IMR-90 (cell line): ENCODE results near the gene ALAD. TPM values are rescaled to one million over a fixed set of nuclear protein-coding genes. Genes with fewer than 3 reads are reported as not detected.

Source experiments
- ATAC-seq: fragments of 200-7000 bp; cut with Tn5 transposase; 2 replicates; pipeline ENCODE4 v1.9.1; 2020; ENCODE audit warnings: low read depth, mild to moderate bottlenecking, moderate library complexity
- BruUV-seq: library from RNA; stranded (reverse); fragments of 400-500 nt; replicated peaks from 2 replicates; lab custom pipeline; 2021; lab: Mats Ljungman, UMichigan
- CTCF ChIA-PET: fragments of 300-600 bp; formaldehyde crosslinking; extraction: SDS; loops from one replicate; lab custom pipeline; 2021; ENCODE audit warnings: antibody characterized with exemption; lab: Yijun Ruan, JAX
- POLR2A ChIA-PET: fragments of 300-600 bp; sonication (Branson Sonifier 250); formaldehyde crosslinking; loops from one replicate; lab custom pipeline; 2022; ENCODE audit warnings: antibody characterized with exemption; ENCODE audit not compliant: unreplicated experiment; lab: Charles Lee
- DNase-seq: peaks from one replicate; pipeline ENCODE4 v3.0.0; 2013
- H2AFZ ChIP-seq: replicated peaks from 2 replicates; pipeline ENCODE3; 2013; ENCODE audit warnings: low read length, mild to moderate bottlenecking; ENCODE audit not compliant: poor library complexity
- H2AK5ac ChIP-seq: 2 replicates; pipeline ENCODE4 v1.6.1; 2013; ENCODE audit warnings: low read depth, low read length, inconsistent platforms
- H2AK9ac ChIP-seq: replicated peaks from 2 replicates; pipeline ENCODE3; 2013; ENCODE audit warnings: mild to moderate bottlenecking, low read depth, low read length, moderate library complexity; ENCODE audit not compliant: poor library complexity
- H2BK120ac ChIP-seq: 2 replicates; pipeline ENCODE4 v1.6.1; 2013; ENCODE audit warnings: low read depth, low read length, inconsistent platforms
- H2BK15ac ChIP-seq: 3 replicates; pipeline ENCODE4 v1.6.1; 2013; ENCODE audit warnings: low read depth, low read length, inconsistent platforms
- H2BK20ac ChIP-seq: 2 replicates; pipeline ENCODE4 v1.6.1; 2013; ENCODE audit warnings: low read depth, mild to moderate bottlenecking, inconsistent platforms, low read length, moderate library complexity
- H2BK5ac ChIP-seq: 2 replicates; pipeline ENCODE4 v1.6.1; 2013; ENCODE audit warnings: mild to moderate bottlenecking, low read depth, low read length, inconsistent platforms; ENCODE audit not compliant: poor library complexity, severe bottlenecking
- H3K14ac ChIP-seq: replicated peaks from 2 replicates; pipeline ENCODE4 v1.6.1; 2013; ENCODE audit warnings: low read depth, low read length, inconsistent platforms
- H3K18ac ChIP-seq: 2 replicates; pipeline ENCODE4 v1.6.1; 2013; ENCODE audit warnings: low read depth, low read length, control low read depth
- H3K23ac ChIP-seq: 2 replicates; pipeline ENCODE4 v1.6.1; 2013; ENCODE audit warnings: low read depth, low read length, inconsistent platforms
- H3K27ac ChIP-seq: 2 replicates; pipeline ENCODE4 v1.5.1; 2013; ENCODE audit warnings: mild to moderate bottlenecking, control low read depth, low read length; ENCODE audit not compliant: insufficient read depth
- H3K27me3 ChIP-seq: 2 replicates; pipeline ENCODE4 v1.6.1; 2013; ENCODE audit warnings: low read length; ENCODE audit not compliant: control insufficient read depth, insufficient read depth
- H3K36me3 ChIP-seq: 2 replicates; pipeline ENCODE4 v1.6.1; 2013; ENCODE audit warnings: low read length, mixed read lengths; ENCODE audit not compliant: control insufficient read depth, insufficient read depth
- H3K4ac ChIP-seq: 2 replicates; pipeline ENCODE4 v1.6.1; 2013; ENCODE audit warnings: low read depth, low read length, inconsistent platforms
- H3K4me1 ChIP-seq: 2 replicates; pipeline ENCODE4 v1.6.1; 2013; ENCODE audit warnings: low read length, mixed read lengths; ENCODE audit not compliant: control insufficient read depth, insufficient read depth
- H3K4me2 ChIP-seq: 2 replicates; pipeline ENCODE4 v1.6.1; 2013; ENCODE audit warnings: low read depth, mild to moderate bottlenecking, control low read depth, low read length, moderate library complexity
- H3K4me3 ChIP-seq: 2 replicates; pipeline ENCODE4 v1.5.1; 2013; ENCODE audit warnings: low read depth, mild to moderate bottlenecking, control low read depth, low read length, moderate library complexity; ENCODE audit not compliant: insufficient read depth
- H3K56ac ChIP-seq: 2 replicates; pipeline ENCODE4 v1.6.1; 2013; ENCODE audit warnings: low read length, inconsistent platforms; ENCODE audit not compliant: insufficient read depth; ENCODE audit errors: extremely low read depth
- H3K79me1 ChIP-seq, 2 experiments: 2 replicates each; pipeline ENCODE4 v1.6.1; 2013; ENCODE audit warnings: low read length in 2 of 2, inconsistent platforms in 1 of 2, low read depth in 1 of 2
- H3K9ac ChIP-seq: 2 replicates; pipeline ENCODE4 v1.6.1; 2013; ENCODE audit warnings: low read depth, low read length, control low read depth
- H3K9me1 ChIP-seq: 2 replicates; pipeline ENCODE4 v1.6.1; 2013; ENCODE audit warnings: low read length, inconsistent platforms; ENCODE audit not compliant: insufficient read depth
- H3K9me3 ChIP-seq: 2 replicates; pipeline ENCODE4 v1.6.1; 2013; ENCODE audit warnings: low read length; ENCODE audit not compliant: control insufficient read depth, insufficient read depth
- H4K20me1 ChIP-seq: 2 replicates; pipeline ENCODE4 v1.6.1; 2013; ENCODE audit warnings: low read length, inconsistent platforms; ENCODE audit not compliant: insufficient read depth
- H4K5ac ChIP-seq: 2 replicates; pipeline ENCODE4 v1.6.1; 2013; ENCODE audit warnings: mild to moderate bottlenecking, low read depth, low read length, control low read depth
- H4K8ac ChIP-seq, 2 experiments: 2 replicates each; pipeline ENCODE4 v1.6.1; 2013; ENCODE audit warnings: low read depth in 2 of 2, low read length in 2 of 2, control low read depth in 1 of 2, inconsistent platforms in 1 of 2
- H4K91ac ChIP-seq: 2 replicates; pipeline ENCODE4 v1.6.1; 2013; ENCODE audit warnings: low read depth, low read length, inconsistent platforms; ENCODE audit not compliant: insufficient read depth
- CEBPB ChIP-seq: IDR thresholded peaks from 2 replicates; pipeline ENCODE4 v1.6.1; 2012; ENCODE audit warnings: low read depth, low read length, improper control_type of control experiment
- CHD1 ChIP-seq: IDR thresholded peaks from 2 replicates; pipeline ENCODE4 v1.6.1; 2012; ENCODE audit warnings: low read depth, low read length, improper control_type of control experiment
- MAZ ChIP-seq: IDR thresholded peaks from 2 replicates; pipeline ENCODE4 v1.6.1; 2012; ENCODE audit warnings: low read depth, mild to moderate bottlenecking, low read length, improper control_type of control experiment, moderate library complexity, borderline replicate concordance
- NFE2L2 ChIP-seq: fragments of 150-350 bp; IDR thresholded peaks from 2 replicates; pipeline ENCODE4 v1.6.1; 2016; ENCODE audit warnings: low read depth, mild to moderate bottlenecking, low read length
- RAD21 ChIP-seq: IDR thresholded peaks from 2 replicates; pipeline ENCODE4 v1.6.1; 2012; ENCODE audit warnings: low read length, improper control_type of control experiment
- RCOR1 ChIP-seq: IDR thresholded peaks from 2 replicates; pipeline ENCODE4 v1.6.1; 2012; ENCODE audit warnings: mild to moderate bottlenecking, low read length, improper control_type of control experiment; ENCODE audit not compliant: insufficient replicate concordance
- SMC3 ChIP-seq: fragments of 150-350 bp; IDR thresholded peaks from 2 replicates; pipeline ENCODE4 v1.6.1; 2016; ENCODE audit warnings: low read depth, mild to moderate bottlenecking, antibody characterized with exemption, low read length, moderate library complexity
- WGBS, 2 experiments: methylation state at CpG; one replicate each; pipeline versions ENCODE4 v1.1.5 to v1.1.7; 2013; ENCODE audit warnings: missing lambda C conversion rate in 2 of 2; ENCODE audit not compliant: insufficient read length in 1 of 2; ENCODE audit errors: extremely low coverage in 2 of 2; 5-methylcytosine and 5-hydroxymethylcytosine counted together
- dilution Hi-C: fragments of 300-500 bp; cut with HindIII; formaldehyde crosslinking; loops from one replicate; pipeline ENCODE4 v1.14.3; 2018; ENCODE audit warnings: low sequenced_read_pairs; ENCODE audit not compliant: unreplicated experiment
- in situ Hi-C: fragments of 300-500 bp; cut with MboI; formaldehyde crosslinking; loops from 3 replicates; pipeline ENCODE4 v1.14.3; 2019; ENCODE audit warnings: low sequenced_read_pairs, inconsistent platforms, mixed read lengths
- intact Hi-C: fragments of 100-400 bp; cut with micrococcal nuclease; formaldehyde crosslinking; loops from 2 replicates; pipeline ENCODE4 v1.10.0; 2022
- polyA plus RNA-seq, 3 experiments: library from polyadenylated mRNA; depleted of rRNA; stranded (reverse); fragments of >200 nt; gene quantifications; 2 replicates each; pipeline ENCODE4 v1.2.3, GENCODE V29; 2012; ENCODE audit warnings: low replicate concordance in 1 of 3
- total RNA-seq: library from RNA; depleted of rRNA; stranded (reverse); fragments of >200 nt; gene quantifications from 2 replicates; pipeline ENCODE4 v1.2.3, GENCODE V29; 2012
- TF ChIP-seq, protein P1 (sequence below): conservative IDR thresholded peaks from 2 replicates; pipeline ENCODE4 v1.5.1; 2012; ENCODE audit warnings: mild to moderate bottlenecking, low read depth, low read length, improper control_type of control experiment

ALAD gene
- total and polyA plus RNA-seq, 2 of the 4 experiments (the other 2 are of a cell fraction) = 11.1 to 15.6 TPM

GRCh38 chr9:113359385-113359784 is 41.7 kb downstream of the ALAD start:
- H4K91ac ChIP-seq = no peak overlapping the region
- H3K79me1 ChIP-seq = no peaks in the 10 kb centered on the region
- DNase-seq (no peak), ATAC-seq (no peak)
- H3K56ac ChIP-seq = no peak overlapping the region
- H3K4me2 ChIP-seq = no peak overlapping the region
- no peak overlapping the region for H3K27ac ChIP-seq
- H2AFZ ChIP-seq = no peak overlapping the region
- intact Hi-C loops = no loop called here
- ChIA-PET POLR2A (no interaction called here), CTCF (no interaction called here)
- H3K23ac ChIP-seq = no peak overlapping the region
- no TSS peak for BruUV-seq
- H2BK5ac ChIP-seq = no peak overlapping the region
- H3K36me3 ChIP-seq = no peaks in the 10 kb centered on the region
- H3K9ac ChIP-seq = no peak overlapping the region
- peaks cover 48% of the 10 kb centered on the region for H3K27me3 ChIP-seq
- H2BK120ac ChIP-seq = no peak overlapping the region
- no peaks in the 10 kb centered on the region for H3K9me3 ChIP-seq
- no peak overlapping the region for H4K5ac ChIP-seq
- no peak overlapping the region for H2BK20ac ChIP-seq
- no peak overlapping the region for H4K8ac ChIP-seq
- no peak overlapping the region for H3K4me3 ChIP-seq
- H2AK5ac ChIP-seq = no peak overlapping the region
- no peak overlapping the region for H3K4ac ChIP-seq
- no peak overlapping the region for H3K14ac ChIP-seq
- no peaks in the 10 kb centered on the region for H3K4me1 ChIP-seq
- peaks cover 3% of the 10 kb centered on the region; the same call in 1 of the 2 replicates for H3K9me1 ChIP-seq
- no peak overlapping the region for H3K18ac ChIP-seq
- TF ChIP-seq NFE2L2 (no peak), CHD1 (no peak), MAZ (no peak), SMC3 (no peak), RCOR1 (no peak), CEBPB (no peak), RAD21 (no peak)
- TF ChIP-seq, protein P1, sequence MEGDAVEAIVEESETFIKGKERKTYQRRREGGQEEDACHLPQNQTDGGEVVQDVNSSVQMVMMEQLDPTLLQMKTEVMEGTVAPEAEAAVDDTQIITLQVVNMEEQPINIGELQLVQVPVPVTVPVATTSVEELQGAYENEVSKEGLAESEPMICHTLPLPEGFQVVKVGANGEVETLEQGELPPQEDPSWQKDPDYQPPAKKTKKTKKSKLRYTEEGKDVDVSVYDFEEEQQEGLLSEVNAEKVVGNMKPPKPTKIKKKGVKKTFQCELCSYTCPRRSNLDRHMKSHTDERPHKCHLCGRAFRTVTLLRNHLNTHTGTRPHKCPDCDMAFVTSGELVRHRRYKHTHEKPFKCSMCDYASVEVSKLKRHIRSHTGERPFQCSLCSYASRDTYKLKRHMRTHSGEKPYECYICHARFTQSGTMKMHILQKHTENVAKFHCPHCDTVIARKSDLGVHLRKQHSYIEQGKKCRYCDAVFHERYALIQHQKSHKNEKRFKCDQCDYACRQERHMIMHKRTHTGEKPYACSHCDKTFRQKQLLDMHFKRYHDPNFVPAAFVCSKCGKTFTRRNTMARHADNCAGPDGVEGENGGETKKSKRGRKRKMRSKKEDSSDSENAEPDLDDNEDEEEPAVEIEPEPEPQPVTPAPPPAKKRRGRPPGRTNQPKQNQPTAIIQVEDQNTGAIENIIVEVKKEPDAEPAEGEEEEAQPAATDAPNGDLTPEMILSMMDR = no peak
- no peak overlapping the region for H2AK9ac ChIP-seq
- no peak overlapping the region for H2BK15ac ChIP-seq
- no CpG with 5 or more reads among the region's 1 CpG for WGBS, 2 experiments
- dilution Hi-C loops = no loop called here
- no peaks in the 10 kb centered on the region for H4K20me1 ChIP-seq
- in situ Hi-C loops = no loop called here
